GM12878 (cell line): Measurements from ENCODE around the gene HMGB3.

Experiments used
- POLR2AphosphoS5 ChIP-seq: IDR thresholded peaks from 2 replicates; pipeline ENCODE4 v1.6.1; 2011; ENCODE audit warnings: mild to moderate bottlenecking, low read length, inconsistent platforms
- REST ChIP-seq: IDR thresholded peaks from 2 replicates; pipeline ENCODE4 v1.6.1; 2012; ENCODE audit warnings: mild to moderate bottlenecking, low read depth, low read length

GRCh38 chrX:150936556-150936955 is 46.6 kb upstream of the HMGB3 start:
- TF ChIP-seq POLR2AphosphoS5 (no peak), REST (no peak)
